ENCODE measurements around the gene SPATA45. TPM values are rescaled to one million over a fixed set of nuclear protein-coding genes. Genes with fewer than 3 reads are reported as not detected.

SPATA45 gene
- total and polyA plus RNA-seq, 8 donors, result 0.34 to 0.89 (median 0.50) TPM; not detected in 2

DNA sequence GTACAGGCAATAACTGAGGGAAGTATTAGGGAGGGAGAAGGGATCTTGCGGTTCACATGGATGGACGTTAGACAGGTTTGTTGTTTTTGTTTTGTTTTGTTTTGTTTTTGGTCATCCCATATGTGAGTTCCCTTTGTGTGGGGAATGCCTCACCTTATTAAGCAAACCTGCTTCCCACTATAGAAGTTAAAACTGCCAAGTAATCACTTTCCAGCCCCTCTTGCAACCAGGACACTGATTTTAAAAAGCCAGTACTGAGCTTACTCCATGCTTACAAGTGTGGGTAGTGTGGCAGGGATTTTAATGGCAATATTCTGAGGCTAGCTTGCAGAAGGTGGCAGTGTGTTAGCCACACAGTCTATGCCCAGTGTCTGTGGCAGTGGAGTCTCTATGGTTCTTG is 26.5 kb downstream of the SPATA45 start:
- ATAC-seq, result no peak
- intact Hi-C loops (cut with DNase I), result no loop called here
- Histone ChIP-seq H3K9me3 (peaks cover 0 to 18% of the 10 kb centered on the region in 2 donors), H3K4me1 (peaks cover 0 to 19% of the 10 kb centered on the region in 2 donors), H3K36me3 (no peaks in the 10 kb centered on the region), H3K27ac (no peak overlapping the region), H3K4me3 (no peak overlapping the region), H3K27me3 (no peaks in the 10 kb centered on the region)
- TF ChIP-seq, protein P1, sequence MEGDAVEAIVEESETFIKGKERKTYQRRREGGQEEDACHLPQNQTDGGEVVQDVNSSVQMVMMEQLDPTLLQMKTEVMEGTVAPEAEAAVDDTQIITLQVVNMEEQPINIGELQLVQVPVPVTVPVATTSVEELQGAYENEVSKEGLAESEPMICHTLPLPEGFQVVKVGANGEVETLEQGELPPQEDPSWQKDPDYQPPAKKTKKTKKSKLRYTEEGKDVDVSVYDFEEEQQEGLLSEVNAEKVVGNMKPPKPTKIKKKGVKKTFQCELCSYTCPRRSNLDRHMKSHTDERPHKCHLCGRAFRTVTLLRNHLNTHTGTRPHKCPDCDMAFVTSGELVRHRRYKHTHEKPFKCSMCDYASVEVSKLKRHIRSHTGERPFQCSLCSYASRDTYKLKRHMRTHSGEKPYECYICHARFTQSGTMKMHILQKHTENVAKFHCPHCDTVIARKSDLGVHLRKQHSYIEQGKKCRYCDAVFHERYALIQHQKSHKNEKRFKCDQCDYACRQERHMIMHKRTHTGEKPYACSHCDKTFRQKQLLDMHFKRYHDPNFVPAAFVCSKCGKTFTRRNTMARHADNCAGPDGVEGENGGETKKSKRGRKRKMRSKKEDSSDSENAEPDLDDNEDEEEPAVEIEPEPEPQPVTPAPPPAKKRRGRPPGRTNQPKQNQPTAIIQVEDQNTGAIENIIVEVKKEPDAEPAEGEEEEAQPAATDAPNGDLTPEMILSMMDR (IDR thresholded peaks at IDR 0.05), result no peak
- DNase-seq, result no peak

DNA sequence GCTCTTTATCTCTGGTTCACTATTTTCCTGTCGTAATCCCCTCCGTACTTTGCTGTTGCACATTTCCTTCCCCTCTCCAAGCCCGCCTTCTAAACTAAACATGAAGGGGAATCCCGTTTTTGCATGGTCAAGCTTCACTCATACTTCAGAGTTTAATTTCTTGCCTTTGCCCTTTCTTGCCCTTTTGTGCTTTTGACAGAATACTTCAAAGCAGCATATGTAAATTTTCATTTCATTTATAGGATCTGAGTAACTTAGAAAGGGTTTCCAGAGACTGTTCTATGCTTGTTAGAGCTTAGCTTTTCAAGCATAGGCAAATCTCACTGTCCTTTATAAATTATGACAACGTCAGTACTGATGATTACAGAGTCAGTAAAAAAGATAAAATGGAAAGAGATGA is 27.7 kb downstream of the SPATA45 start:
- peak; percentile 54 for ATAC-seq
- Histone ChIP-seq H3K9me3 (peaks cover 0 to 5% of the 10 kb centered on the region in 2 donors), H3K27me3 (no peaks in the 10 kb centered on the region), H3K4me3 (no peak overlapping the region), H3K27ac (peak overlapping the region in 1 of 2 donors; percentile 66), H3K36me3 (no peaks in the 10 kb centered on the region), H3K4me1 (peaks cover 0 to 19% of the 10 kb centered on the region in 2 donors)
- intact Hi-C loops (cut with DNase I), result no loop called here
- TF ChIP-seq, protein P1 (IDR thresholded peaks at IDR 0.05), result no peak
- peak in 1 of 4 donors; percentile 13 for DNase-seq

DNA sequence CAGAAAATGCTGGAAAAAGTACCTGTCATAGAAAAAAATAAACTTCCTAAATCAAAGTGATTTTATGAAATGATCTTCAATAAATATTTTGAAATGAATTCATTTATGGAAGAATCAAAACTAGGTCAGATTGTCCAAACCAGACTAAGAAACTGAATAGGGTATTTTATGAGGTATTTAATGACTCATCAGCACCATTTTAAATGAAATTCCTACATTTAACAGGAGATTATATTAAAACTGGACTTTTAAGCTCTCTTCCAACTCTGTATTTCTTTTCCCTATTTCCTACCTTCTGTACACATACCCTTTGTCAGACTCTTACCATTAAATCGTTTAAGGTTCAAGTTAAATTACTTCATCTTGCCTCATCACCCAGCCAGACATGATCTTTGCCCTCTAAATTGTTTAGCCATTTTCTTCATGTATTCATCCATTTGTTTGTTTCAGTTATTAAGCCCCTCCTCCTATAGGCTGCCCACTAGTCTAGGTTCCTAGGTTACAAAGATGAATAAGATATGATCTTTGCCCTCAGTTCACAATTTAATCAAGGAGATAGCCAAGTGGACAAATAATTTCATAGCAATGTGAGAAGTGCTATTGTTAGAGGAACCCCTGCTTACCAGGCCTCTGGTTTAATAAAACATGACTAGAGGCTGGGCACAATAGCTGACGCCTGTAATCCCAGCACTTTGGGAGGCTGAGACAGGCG is 30.7 kb downstream of the SPATA45 start:
- Histone ChIP-seq H3K4me3 (no peak overlapping the region), H3K27me3 (no peaks in the 10 kb centered on the region), H3K36me3 (peaks cover 0 to 12% of the 10 kb centered on the region in 2 donors), H3K4me1 (peaks cover 0 to 19% of the 10 kb centered on the region in 2 donors), H3K9me3 (no peaks in the 10 kb centered on the region), H3K27ac (no peak overlapping the region)
- TF ChIP-seq, protein P1 (IDR thresholded peaks at IDR 0.05), result no peak
- no peak for ATAC-seq
- DNase-seq, result no peak
- intact Hi-C loops (cut with DNase I), result no loop called here

DNA sequence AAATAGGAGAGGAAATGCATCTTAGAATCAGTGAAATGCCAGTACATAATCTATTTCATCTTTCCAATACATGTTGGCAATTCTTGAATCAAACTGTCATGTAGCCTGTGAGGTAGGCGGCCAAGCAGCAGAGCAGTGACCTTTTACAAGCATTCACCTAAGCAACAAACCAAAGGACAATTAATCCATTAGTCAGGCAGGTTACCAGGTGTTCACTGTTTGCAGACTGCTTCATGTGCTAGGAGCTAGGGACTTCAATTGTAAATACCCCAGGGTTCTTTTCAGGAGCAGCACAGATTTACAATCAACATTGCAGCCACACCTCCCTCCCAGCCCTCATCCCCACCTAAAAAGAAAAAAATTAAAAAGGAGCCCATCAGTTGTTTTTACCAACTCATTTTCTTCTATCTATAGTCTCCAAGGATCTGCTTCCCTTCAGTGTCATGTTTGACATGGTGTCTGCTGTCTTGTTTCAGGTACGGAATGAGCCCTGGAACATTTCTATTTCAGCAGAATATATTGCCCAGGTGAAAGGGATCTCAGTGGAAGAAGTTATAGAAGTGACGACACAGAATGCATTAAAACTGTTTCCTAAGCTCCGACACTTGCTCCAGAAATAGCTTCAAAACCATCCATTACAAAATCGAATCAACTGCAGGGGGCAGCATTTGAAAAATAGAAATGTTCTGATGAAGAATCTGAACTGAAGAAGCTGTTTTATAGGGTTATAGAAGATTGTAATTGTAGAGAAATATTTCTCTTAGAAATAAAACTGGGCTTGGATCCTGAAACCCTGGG is 32.7 kb downstream of the SPATA45 start:
- ATAC-seq (no peak), DNase-seq (peak in 1 of 4 donors; percentile 32)
- TF ChIP-seq, protein P1 (IDR thresholded peaks at IDR 0.05), result peak; percentile 13 to 19
- no peak overlapping the region for H3K27ac ChIP-seq
- peaks cover 0 to 12% of the 10 kb centered on the region in 2 donors for H3K36me3 ChIP-seq
- peaks cover 0 to 11% of the 10 kb centered on the region in 2 donors for H3K4me1 ChIP-seq
- H3K9me3 ChIP-seq, result no peaks in the 10 kb centered on the region
- H3K27me3 ChIP-seq, result no peaks in the 10 kb centered on the region
- no peak overlapping the region for H3K4me3 ChIP-seq
- intact Hi-C loops (cut with DNase I), result no loop called here

DNA sequence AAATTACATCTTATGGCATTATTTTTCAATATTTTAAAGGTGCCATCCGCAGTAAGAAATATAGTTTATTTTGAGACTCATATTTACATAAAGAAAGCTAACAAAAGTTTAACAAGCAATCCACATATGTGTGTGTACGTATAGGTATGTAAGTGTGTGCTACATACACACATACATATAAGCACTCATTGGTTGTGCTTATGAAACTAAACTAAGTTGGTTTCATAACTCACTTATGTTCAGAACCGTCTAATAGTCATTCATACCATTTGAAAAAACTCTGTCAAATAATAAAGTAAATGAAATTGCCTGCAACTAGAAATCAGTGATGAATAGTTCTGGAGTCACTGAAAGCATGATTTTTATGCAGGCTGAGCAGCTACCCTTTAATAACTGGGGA is 41.7 kb downstream of the SPATA45 start:
- TF ChIP-seq, protein P1 (IDR thresholded peaks at IDR 0.05), result no peak
- H3K36me3 ChIP-seq, result peaks cover 0 to 57% of the 10 kb centered on the region in 2 donors
- no peak overlapping the region for H3K27ac ChIP-seq
- intact Hi-C loops (cut with DNase I), result no loop called here
- H3K4me1 ChIP-seq, result no peaks in the 10 kb centered on the region
- no peaks in the 10 kb centered on the region for H3K27me3 ChIP-seq
- no peaks in the 10 kb centered on the region for H3K9me3 ChIP-seq
- no peak overlapping the region for H3K4me3 ChIP-seq
- ATAC-seq, result no peak
- DNase-seq, result no peak
